NB4 (cell line): ENCODE data around the gene MBNL3.

Experiments
- DNase-seq: peaks from one replicate; pipeline ENCODE4 v3.0.0; 2010; ENCODE audit warnings: low read depth
- H3K4me3 ChIP-seq: one replicate; pipeline ENCODE4 v1.5.1; 2011; ENCODE audit warnings: mild to moderate bottlenecking, low read depth, low read length, moderate library complexity
- MYC ChIP-seq: IDR thresholded peaks from 2 replicates; pipeline ENCODE4 v1.6.1; 2011; ENCODE audit warnings: low read depth, low read length
- POLR2A ChIP-seq: IDR thresholded peaks from 2 replicates; pipeline ENCODE4 v1.6.1; 2011; ENCODE audit warnings: mild to moderate bottlenecking; ENCODE audit not compliant: insufficient read length; ENCODE audit errors: extremely low read depth
- TF ChIP-seq, protein P1 (sequence below): IDR thresholded peaks from one replicate; pipeline ENCODE4 v1.5.1; 2012; ENCODE audit warnings: low read depth, low read length
- TF ChIP-seq, protein P2 (sequence below): IDR thresholded peaks from 2 replicates; pipeline ENCODE4 v1.6.1; 2011; ENCODE audit warnings: low read depth, low read length

MBNL3 gene, protein sequence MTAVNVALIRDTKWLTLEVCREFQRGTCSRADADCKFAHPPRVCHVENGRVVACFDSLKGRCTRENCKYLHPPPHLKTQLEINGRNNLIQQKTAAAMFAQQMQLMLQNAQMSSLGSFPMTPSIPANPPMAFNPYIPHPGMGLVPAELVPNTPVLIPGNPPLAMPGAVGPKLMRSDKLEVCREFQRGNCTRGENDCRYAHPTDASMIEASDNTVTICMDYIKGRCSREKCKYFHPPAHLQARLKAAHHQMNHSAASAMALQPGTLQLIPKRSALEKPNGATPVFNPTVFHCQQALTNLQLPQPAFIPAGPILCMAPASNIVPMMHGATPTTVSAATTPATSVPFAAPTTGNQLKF

DNA sequence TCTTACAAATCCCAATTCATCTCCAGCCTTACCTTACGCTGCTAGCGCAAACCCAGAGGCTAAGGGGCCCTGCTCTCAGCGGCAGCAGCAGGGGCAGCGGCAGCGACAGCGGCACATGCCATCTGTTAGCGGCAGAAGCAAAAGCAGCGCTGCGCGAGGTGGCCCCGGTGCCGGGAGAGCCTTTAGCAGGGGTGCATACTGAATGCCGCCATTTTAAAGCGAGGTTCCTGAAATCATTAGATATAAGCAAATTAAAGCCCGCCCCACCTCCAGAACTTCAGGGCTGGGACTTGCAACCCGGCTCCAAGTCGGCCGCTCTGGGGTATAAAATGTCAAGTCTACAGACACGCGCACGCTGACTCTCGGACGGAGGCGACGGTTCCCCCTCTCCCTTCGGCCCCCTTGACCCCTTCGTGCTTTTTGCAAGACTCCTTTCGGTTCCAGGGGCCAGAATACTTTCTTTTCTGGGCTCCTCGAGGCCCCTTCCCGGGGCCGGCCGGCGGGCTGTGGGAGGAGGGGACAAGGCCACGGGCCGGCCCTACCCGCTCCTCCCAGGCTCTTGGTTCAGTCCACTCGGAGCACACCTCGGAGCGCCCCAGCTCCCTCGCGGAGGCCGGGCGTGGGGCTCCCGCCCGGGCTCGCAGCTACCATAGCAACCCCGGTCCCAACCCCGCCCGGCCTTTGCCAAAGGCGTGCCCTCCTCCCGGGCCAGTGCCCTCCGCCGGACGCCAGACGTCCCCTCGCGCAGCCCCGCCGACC is at the start of gene MBNL3:
TSS of gene MBNL3 (minus strand) at position 220 of the 759 bp plus-strand sequence. CDS start 49,427 bp downstream, outside the sequence.
- peak within 1 kb of the TSS; percentile 86 for H3K4me3 ChIP-seq
- DNase-seq, result peak; percentile 83
- TF ChIP-seq, protein P1, sequence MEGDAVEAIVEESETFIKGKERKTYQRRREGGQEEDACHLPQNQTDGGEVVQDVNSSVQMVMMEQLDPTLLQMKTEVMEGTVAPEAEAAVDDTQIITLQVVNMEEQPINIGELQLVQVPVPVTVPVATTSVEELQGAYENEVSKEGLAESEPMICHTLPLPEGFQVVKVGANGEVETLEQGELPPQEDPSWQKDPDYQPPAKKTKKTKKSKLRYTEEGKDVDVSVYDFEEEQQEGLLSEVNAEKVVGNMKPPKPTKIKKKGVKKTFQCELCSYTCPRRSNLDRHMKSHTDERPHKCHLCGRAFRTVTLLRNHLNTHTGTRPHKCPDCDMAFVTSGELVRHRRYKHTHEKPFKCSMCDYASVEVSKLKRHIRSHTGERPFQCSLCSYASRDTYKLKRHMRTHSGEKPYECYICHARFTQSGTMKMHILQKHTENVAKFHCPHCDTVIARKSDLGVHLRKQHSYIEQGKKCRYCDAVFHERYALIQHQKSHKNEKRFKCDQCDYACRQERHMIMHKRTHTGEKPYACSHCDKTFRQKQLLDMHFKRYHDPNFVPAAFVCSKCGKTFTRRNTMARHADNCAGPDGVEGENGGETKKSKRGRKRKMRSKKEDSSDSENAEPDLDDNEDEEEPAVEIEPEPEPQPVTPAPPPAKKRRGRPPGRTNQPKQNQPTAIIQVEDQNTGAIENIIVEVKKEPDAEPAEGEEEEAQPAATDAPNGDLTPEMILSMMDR, result no peak
- TF ChIP-seq MYC, result peak; percentile 45; the same call in 1 of the 2 replicates
- TF ChIP-seq POLR2A, result peak; percentile 26
- TF ChIP-seq, protein P2, sequence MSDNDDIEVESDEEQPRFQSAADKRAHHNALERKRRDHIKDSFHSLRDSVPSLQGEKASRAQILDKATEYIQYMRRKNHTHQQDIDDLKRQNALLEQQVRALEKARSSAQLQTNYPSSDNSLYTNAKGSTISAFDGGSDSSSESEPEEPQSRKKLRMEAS, result peak; percentile 66

DNA sequence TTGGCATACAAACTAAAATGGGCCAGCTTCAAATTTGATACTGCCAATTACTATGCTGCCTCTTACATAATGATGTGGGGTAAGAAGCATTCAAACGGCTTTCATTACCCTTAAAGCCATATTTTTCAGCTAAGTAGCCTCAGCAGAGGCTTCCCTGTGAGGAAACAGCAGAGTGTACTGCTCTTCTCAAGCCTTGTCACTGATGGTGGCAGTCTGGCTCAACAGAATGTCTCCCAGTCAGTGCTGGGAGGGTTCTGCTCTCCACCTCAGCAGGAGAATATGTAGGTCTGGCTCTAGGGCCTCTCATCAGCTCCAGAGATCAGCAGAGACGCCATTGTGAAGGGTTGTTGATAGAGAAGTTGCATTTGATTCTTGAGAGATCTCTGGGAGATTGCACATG is 44.6 kb upstream of the MBNL3 start:
- no peak for TF ChIP-seq MYC
- TF ChIP-seq, protein P1, result no peak
- H3K4me3 ChIP-seq, result no peak overlapping the region
- no peak for DNase-seq

DNA sequence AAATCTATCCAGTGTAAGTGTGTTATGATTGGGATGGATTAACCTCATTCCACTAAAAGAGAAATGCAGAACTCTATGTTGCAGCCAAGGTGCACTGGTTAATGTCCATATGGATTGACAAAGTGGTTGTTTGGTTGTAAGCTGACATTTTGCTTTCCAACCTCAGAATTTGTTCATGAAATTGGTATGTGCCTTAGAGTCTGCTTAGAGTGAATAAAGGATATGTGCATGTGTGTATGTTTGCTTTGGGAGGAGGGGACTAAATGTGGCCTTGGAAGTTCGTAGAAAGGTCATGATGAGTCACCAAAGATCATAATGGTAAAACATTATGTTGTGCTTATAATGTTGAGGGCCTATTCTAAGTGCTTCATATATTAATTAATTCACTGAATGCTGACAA is 44.1 kb upstream of the MBNL3 start:
- H3K4me3 ChIP-seq, result no peak overlapping the region
- no peak for DNase-seq
- TF ChIP-seq, protein P2, result no peak
- no peak for TF ChIP-seq POLR2A
- no peak for TF ChIP-seq MYC
- TF ChIP-seq, protein P1, result no peak

DNA sequence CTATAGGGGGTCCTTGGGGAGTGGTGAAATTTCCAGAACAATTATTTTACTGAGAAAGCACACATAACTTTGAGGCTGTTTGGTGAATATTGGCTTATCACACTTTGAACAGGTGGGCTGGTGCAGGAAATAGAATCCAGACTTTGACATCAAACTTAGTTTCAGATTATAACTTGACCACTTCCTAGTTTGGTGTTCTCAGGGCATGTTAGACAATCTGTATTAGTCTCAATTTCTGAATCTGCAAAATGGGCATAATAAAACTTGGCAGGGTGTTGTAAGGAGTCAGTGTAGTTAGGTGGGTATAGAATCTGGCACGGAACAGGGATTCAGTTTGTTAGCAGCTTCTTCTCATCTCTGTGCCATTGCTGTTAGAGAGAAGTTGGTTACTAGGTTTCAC is 43.3 kb upstream of the MBNL3 start:
- no peak for DNase-seq
- H3K4me3 ChIP-seq, result no peak overlapping the region
- TF ChIP-seq POLR2A, result no peak
- TF ChIP-seq, protein P1, result no peak
- TF ChIP-seq, protein P2, result no peak
- no peak for TF ChIP-seq MYC

DNA sequence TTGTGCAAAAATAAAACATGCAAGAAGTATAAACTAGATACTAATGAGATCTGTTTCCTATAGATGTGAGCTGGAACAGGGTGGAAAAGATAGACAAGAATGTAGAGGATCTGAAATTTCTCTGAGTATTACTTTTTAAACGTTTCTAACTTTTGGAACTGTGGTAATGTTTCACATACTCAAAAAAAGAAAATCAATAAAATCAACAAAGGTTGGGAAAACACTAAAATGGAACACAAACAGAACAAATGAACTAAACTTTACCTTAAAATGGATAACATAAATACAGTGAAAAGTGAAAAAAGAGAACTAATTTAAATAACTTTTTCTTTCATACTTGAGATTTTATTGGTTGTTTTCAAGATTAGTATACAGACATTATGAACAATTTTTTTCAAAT is 32.0 kb upstream of the MBNL3 start:
- TF ChIP-seq POLR2A, result no peak
- TF ChIP-seq, protein P1, result no peak
- no peak overlapping the region for H3K4me3 ChIP-seq
- DNase-seq, result no peak
